ENCODE data around the gene MTG1. TPM values are rescaled to one million over a fixed set of nuclear protein-coding genes. Genes with fewer than 3 reads are reported as not detected.
"Not testable (repeated sequence)": the region's sequence is repeated elsewhere in the genome, so short reads cannot be mapped to it uniquely, and the experiment has no call there.

Gene MTG1
- total and polyA plus RNA-seq, 2 donors (not counting 1 experiment from before 2014, with no cell fraction given), result 23.9 to 25.3 TPM

- Histone ChIP-seq H3K4me3 (replicated peaks in 1 of 4; ENCODE audit: control extremely low read depth in 1 of 4, insufficient read depth in 1 of 4, low read depth in 3 of 4, low read length in 4 of 4) (no peak overlapping the region), H3K79me2 (ENCODE audit: control insufficient read depth, insufficient read depth, low read length) (no peaks in the 10 kb centered on the region), H3K27ac (ENCODE audit: insufficient read depth, low read length) (no peak overlapping the region), H2AFZ (ENCODE audit: low read length) (no peak overlapping the region), H3K4me2 (ENCODE audit: extremely low read depth, insufficient read depth, low read length) (no peak overlapping the region), H3K9ac (ENCODE audit: insufficient read depth, low read length) (no peak overlapping the region), H4K20me1 (ENCODE audit: control insufficient read depth, extremely low read depth, insufficient read depth, low read length) (no peaks in the 10 kb centered on the region), H3K27me3 (ENCODE audit: control insufficient read depth, insufficient read depth, low read length) (no peaks in the 10 kb centered on the region), H3K36me3 (ENCODE audit: control insufficient read depth, insufficient read depth, low read length) (no peaks in the 10 kb centered on the region), H3K4me1 (ENCODE audit: control insufficient read depth, extremely low read depth, insufficient read depth, low read length) (no peaks in the 10 kb centered on the region), H3K9me3 (ENCODE audit: control insufficient read depth, insufficient read depth, low read depth, low read length) (no peaks in the 10 kb centered on the region)
- DNase-seq (ENCODE audit: low read depth in 2 of 2), result no peak
- TF ChIP-seq EZH2 (IDR thresholded peaks at IDR 0.05; ENCODE audit: low read length, missing control alignments), result no peak
Measured at GRCh38 chr10:133383551-133383950, 10.4 kb upstream of the MTG1 start.

GRCh38 chr10:133384071-133384470 lies 9.9 kb upstream of the MTG1 start:
- no peak overlapping the region for H3K4me3 ChIP-seq (replicated peaks in 1 of 4; ENCODE audit: control extremely low read depth in 1 of 4, insufficient read depth in 1 of 4, low read depth in 3 of 4, low read length in 4 of 4)
- DNase-seq (ENCODE audit: low read depth in 2 of 2), result no peak
- H2AFZ ChIP-seq (ENCODE audit: low read length), result no peak overlapping the region
- no peaks in the 10 kb centered on the region for H3K27me3 ChIP-seq (ENCODE audit: control insufficient read depth, insufficient read depth, low read length)
- no peaks in the 10 kb centered on the region for H3K9me3 ChIP-seq (ENCODE audit: control insufficient read depth, insufficient read depth, low read depth, low read length)
- TF ChIP-seq EZH2 (IDR thresholded peaks at IDR 0.05; ENCODE audit: low read length, missing control alignments) (no peak), CTCF (conservative IDR thresholded peaks at IDR 0.05 in 1 of 2, IDR thresholded peaks at IDR 0.05 in 1 of 2; ENCODE audit: low read depth in 1 of 2, low read length in 2 of 2) (no peak)
- no peaks in the 10 kb centered on the region for H3K36me3 ChIP-seq (ENCODE audit: control insufficient read depth, insufficient read depth, low read length)
- no peak overlapping the region for H3K9ac ChIP-seq (ENCODE audit: insufficient read depth, low read length)
- no peaks in the 10 kb centered on the region for H4K20me1 ChIP-seq (ENCODE audit: control insufficient read depth, extremely low read depth, insufficient read depth, low read length)
- H3K27ac ChIP-seq (ENCODE audit: insufficient read depth, low read length), result no peak overlapping the region
- no peak overlapping the region for H3K4me2 ChIP-seq (ENCODE audit: extremely low read depth, insufficient read depth, low read length)
- H3K4me1 ChIP-seq (ENCODE audit: control insufficient read depth, extremely low read depth, insufficient read depth, low read length), result no peaks in the 10 kb centered on the region
- no peaks in the 10 kb centered on the region for H3K79me2 ChIP-seq (ENCODE audit: control insufficient read depth, insufficient read depth, low read length)

DNA sequence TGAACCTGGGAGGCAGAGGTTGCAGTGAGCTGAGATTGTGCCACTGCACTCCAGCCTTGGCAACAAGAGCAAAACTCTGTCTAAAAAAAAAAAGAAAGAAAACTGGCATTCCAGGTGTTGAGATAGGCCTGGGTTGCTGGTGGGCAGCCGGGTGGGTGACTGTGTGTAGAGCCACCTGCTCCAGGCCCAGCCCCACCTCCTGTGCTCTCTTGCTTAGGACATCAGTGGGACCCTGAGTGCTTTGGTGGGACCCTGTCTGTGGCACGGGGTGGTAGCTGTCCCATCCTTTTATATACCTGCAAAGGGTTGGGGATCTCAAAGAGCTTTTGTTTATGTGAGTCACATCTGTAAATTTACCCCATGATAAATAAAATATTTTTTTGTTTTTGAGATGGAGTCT lies 8.7 kb upstream of the MTG1 start:
- no peaks in the 10 kb centered on the region for H3K79me2 ChIP-seq (ENCODE audit: control insufficient read depth, insufficient read depth, low read length)
- no peak for DNase-seq (ENCODE audit: low read depth in 2 of 2)
- TF ChIP-seq EZH2 (IDR thresholded peaks at IDR 0.05; ENCODE audit: low read length, missing control alignments) (no peak), CTCF (conservative IDR thresholded peaks at IDR 0.05 in 1 of 2, IDR thresholded peaks at IDR 0.05 in 1 of 2; ENCODE audit: low read depth in 1 of 2, low read length in 2 of 2) (no peak)
- no peak overlapping the region for H2AFZ ChIP-seq (ENCODE audit: low read length)
- H3K27ac ChIP-seq (ENCODE audit: insufficient read depth, low read length), result no peak overlapping the region
- no peak overlapping the region for H3K4me2 ChIP-seq (ENCODE audit: extremely low read depth, insufficient read depth, low read length)
- no peak overlapping the region for H3K4me3 ChIP-seq (replicated peaks in 1 of 4; ENCODE audit: control extremely low read depth in 1 of 4, insufficient read depth in 1 of 4, low read depth in 3 of 4, low read length in 4 of 4)
- H3K27me3 ChIP-seq (ENCODE audit: control insufficient read depth, insufficient read depth, low read length), result no peaks in the 10 kb centered on the region
- H3K9me3 ChIP-seq (ENCODE audit: control insufficient read depth, insufficient read depth, low read depth, low read length), result no peaks in the 10 kb centered on the region
- no peaks in the 10 kb centered on the region for H3K36me3 ChIP-seq (ENCODE audit: control insufficient read depth, insufficient read depth, low read length)
- no peak overlapping the region for H3K9ac ChIP-seq (ENCODE audit: insufficient read depth, low read length)
- no peaks in the 10 kb centered on the region for H3K4me1 ChIP-seq (ENCODE audit: control insufficient read depth, extremely low read depth, insufficient read depth, low read length)
- no peaks in the 10 kb centered on the region for H4K20me1 ChIP-seq (ENCODE audit: control insufficient read depth, extremely low read depth, insufficient read depth, low read length)

DNA sequence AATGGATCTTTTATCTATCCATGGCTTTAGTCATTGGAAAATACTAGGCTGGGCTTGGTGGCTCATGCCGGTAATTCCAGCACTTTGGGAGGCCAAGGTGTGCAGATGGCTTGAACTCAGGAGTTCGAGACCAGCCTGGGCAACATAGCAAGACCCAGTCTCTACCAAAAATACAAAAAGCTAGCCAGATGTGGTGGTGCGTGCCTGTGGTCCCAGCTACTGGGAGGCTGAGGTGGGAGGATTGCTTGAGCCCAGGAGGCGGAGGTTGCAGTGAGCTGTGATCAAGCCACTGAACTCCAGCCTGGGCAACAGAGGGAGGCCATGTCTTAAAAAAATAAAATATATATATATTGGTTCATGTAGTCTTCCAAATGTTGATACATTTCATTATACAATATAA lies 7.0 kb upstream of the MTG1 start:
- not testable (repeated sequence) for H3K36me3 ChIP-seq (ENCODE audit: control insufficient read depth, insufficient read depth, low read length); H3K4me3 ChIP-seq (replicated peaks in 1 of 4; ENCODE audit: control extremely low read depth in 1 of 4, insufficient read depth in 1 of 4, low read depth in 3 of 4, low read length in 4 of 4); H2AFZ ChIP-seq (ENCODE audit: low read length); H3K27me3 ChIP-seq (ENCODE audit: control insufficient read depth, insufficient read depth, low read length); H3K4me1 ChIP-seq (ENCODE audit: control insufficient read depth, extremely low read depth, insufficient read depth, low read length); H3K79me2 ChIP-seq (ENCODE audit: control insufficient read depth, insufficient read depth, low read length); H4K20me1 ChIP-seq (ENCODE audit: control insufficient read depth, extremely low read depth, insufficient read depth, low read length); H3K27ac ChIP-seq (ENCODE audit: insufficient read depth, low read length); H3K9ac ChIP-seq (ENCODE audit: insufficient read depth, low read length); H3K9me3 ChIP-seq (ENCODE audit: control insufficient read depth, insufficient read depth, low read depth, low read length); H3K4me2 ChIP-seq (ENCODE audit: extremely low read depth, insufficient read depth, low read length); DNase-seq (ENCODE audit: low read depth in 2 of 2)

Data from fibroblast of lung (primary cell).